Measurements from ENCODE around the gene MYO1B. TPM values are rescaled to one million over a fixed set of nuclear protein-coding genes. Genes with fewer than 3 reads are reported as not detected.

MYO1B gene
- total RNA-seq, 1 experiment from 2014 or later, result 37.8 TPM

GRCh38 chr2:191386938-191387536, 141.8 kb downstream of the MYO1B start:
- intact Hi-C loops (cut with micrococcal nuclease; ENCODE audit: unreplicated experiment), result no loop called here
- Histone ChIP-seq H3K36me3 (ENCODE audit: insufficient read depth, low read length, poor library complexity, severe bottlenecking) (no peaks in the 10 kb centered on the region), H3K9me3 (ENCODE audit: low read depth, low read length, poor library complexity, severe bottlenecking) (no peaks in the 10 kb centered on the region), H3K27me3 (replicated peaks; ENCODE audit: insufficient read depth, low read depth, low read length, poor library complexity) (no peaks in the 10 kb centered on the region), H3K4me1 (ENCODE audit: insufficient read depth, low read length, poor library complexity, severe bottlenecking) (no peaks in the 10 kb centered on the region), H3K4me3 (ENCODE audit: low read depth, low read length, poor library complexity, severe bottlenecking) (no peak overlapping the region), H3K27ac (ENCODE audit: low read depth, low read length, poor library complexity, severe bottlenecking) (no peak overlapping the region)
- ChIA-PET POLR2A (ENCODE audit: low non-redundant PET) (no interaction called here), CTCF (no interaction called here)
- no peak for DNase-seq (ENCODE audit: low spot score)
- no TSS peak for BruUV-seq (replicated peaks)
- TF ChIP-seq CTCF (conservative IDR thresholded peaks at IDR 0.05; ENCODE audit: low read depth, low read length), result no peak
- TF ChIP-seq EZH2 (IDR thresholded peaks at IDR 0.05; ENCODE audit: borderline replicate concordance, low read depth, low read length, poor library complexity, severe bottlenecking), result no peak

- Histone ChIP-seq H3K36me3 (ENCODE audit: insufficient read depth, low read length, poor library complexity, severe bottlenecking) (peaks cover 6% of the 10 kb centered on the region), H3K9me3 (ENCODE audit: low read depth, low read length, poor library complexity, severe bottlenecking) (no peaks in the 10 kb centered on the region), H3K27me3 (replicated peaks; ENCODE audit: insufficient read depth, low read depth, low read length, poor library complexity) (no peaks in the 10 kb centered on the region), H3K27ac (ENCODE audit: low read depth, low read length, poor library complexity, severe bottlenecking) (no peak overlapping the region), H3K4me3 (ENCODE audit: low read depth, low read length, poor library complexity, severe bottlenecking) (no peak overlapping the region), H3K4me1 (ENCODE audit: insufficient read depth, low read length, poor library complexity, severe bottlenecking) (no peaks in the 10 kb centered on the region)
- CTCF ChIA-PET, result no interaction called here
- no TSS peak for BruUV-seq (replicated peaks)
- POLR2A ChIA-PET (ENCODE audit: low non-redundant PET), result no interaction called here
- intact Hi-C loops (cut with micrococcal nuclease; ENCODE audit: unreplicated experiment), result no loop called here
- DNase-seq (ENCODE audit: low spot score), result no peak
- no peak for TF ChIP-seq CTCF (conservative IDR thresholded peaks at IDR 0.05; ENCODE audit: low read depth, low read length)
- no peak for TF ChIP-seq EZH2 (IDR thresholded peaks at IDR 0.05; ENCODE audit: borderline replicate concordance, low read depth, low read length, poor library complexity, severe bottlenecking)
These were observed 144.1 kb downstream of the MYO1B start for GRCh38 chr2:191389288-191389687.

- no peaks in the 10 kb centered on the region for H3K27me3 ChIP-seq (replicated peaks; ENCODE audit: insufficient read depth, low read depth, low read length, poor library complexity)
- no peak overlapping the region for H3K27ac ChIP-seq (ENCODE audit: low read depth, low read length, poor library complexity, severe bottlenecking)
- no peak overlapping the region for H3K4me3 ChIP-seq (ENCODE audit: low read depth, low read length, poor library complexity, severe bottlenecking)
- POLR2A ChIA-PET (ENCODE audit: low non-redundant PET), result no interaction called here
- TF ChIP-seq CTCF (conservative IDR thresholded peaks at IDR 0.05; ENCODE audit: low read depth, low read length) (no peak), EZH2 (IDR thresholded peaks at IDR 0.05; ENCODE audit: borderline replicate concordance, low read depth, low read length, poor library complexity, severe bottlenecking) (no peak)
- CTCF ChIA-PET, result no interaction called here
- peaks cover 6% of the 10 kb centered on the region for H3K36me3 ChIP-seq (ENCODE audit: insufficient read depth, low read length, poor library complexity, severe bottlenecking)
- intact Hi-C loops (cut with micrococcal nuclease; ENCODE audit: unreplicated experiment), result no loop called here
- H3K9me3 ChIP-seq (ENCODE audit: low read depth, low read length, poor library complexity, severe bottlenecking), result no peaks in the 10 kb centered on the region
- no TSS peak for BruUV-seq (replicated peaks)
- DNase-seq (ENCODE audit: low spot score), result no peak
- no peaks in the 10 kb centered on the region for H3K4me1 ChIP-seq (ENCODE audit: insufficient read depth, low read length, poor library complexity, severe bottlenecking)
These were observed 146.0 kb downstream of the MYO1B start for GRCh38 chr2:191391171-191391570.

Measured in A673 (cell line).